K562 (cell line): ENCODE data around the gene POP5. TPM values are rescaled to one million over a fixed set of nuclear protein-coding genes. Genes with fewer than 3 reads are reported as not detected.

Experiments used
- ADNP ChIP-seq: fragments of 200-800 bp; sonication (Bioruptor generic); IDR thresholded peaks from 2 replicates; pipeline ENCODE4 v1.6.1; 2016; ENCODE audit warnings: missing genetic modification characterization, missing compliant biosample characterization
- ATF3 ChIP-seq, 2 experiments: fragments of 450-650 bp in 1 of 2; sonication (generic) in 1 of 2; formaldehyde crosslinking in 1 of 2; IDR thresholded peaks in 1 of 2; conservative IDR thresholded peaks in 1 of 2; 2 replicates each; pipeline versions ENCODE4 v1.6.1 to v1.8.1; 2016 to 2023; ENCODE audit warnings: mild to moderate bottlenecking in 2 of 2, moderate library complexity in 2 of 2, inconsistent platforms in 1 of 2, missing genetic modification reagents in 1 of 2
- BRCA1 ChIP-seq, 2 experiments: fragments of 450-650 bp in 1 of 2; sonication (generic) in 1 of 2; formaldehyde crosslinking in 1 of 2; IDR thresholded peaks; 2 replicates each; pipeline versions ENCODE4 v1.5.0 to v1.6.1; 2017 to 2020; ENCODE audit warnings: mild to moderate bottlenecking in 1 of 2, missing genetic modification reagents in 1 of 2
- CCNT2 ChIP-seq: IDR thresholded peaks from 2 replicates; pipeline ENCODE4 v1.6.1; 2011; ENCODE audit warnings: borderline replicate concordance, low read depth, mild to moderate bottlenecking, moderate library complexity, mixed read lengths, low read length; ENCODE audit not compliant: insufficient read length; ENCODE audit errors: extremely low read depth
- DACH1 ChIP-seq: fragments of 450-650 bp; IDR thresholded peaks from 2 replicates; pipeline ENCODE4 v1.6.1; 2018; ENCODE audit not compliant: partially characterized antibody
- E2F5 ChIP-seq: sonication (generic); formaldehyde crosslinking; IDR thresholded peaks from 2 replicates; pipeline ENCODE4 v1.8.0; 2022; ENCODE audit warnings: mild to moderate bottlenecking, missing genetic modification reagents
- FOXP1 ChIP-seq: sonication (generic); formaldehyde crosslinking; IDR thresholded peaks from 2 replicates; pipeline ENCODE4 v1.8.0; 2022; ENCODE audit warnings: mild to moderate bottlenecking, missing genetic modification reagents
- HNRNPH1 ChIP-seq: fragments of 200-400 bp; formaldehyde crosslinking; optimal IDR thresholded peaks from 2 replicates; pipeline ENCODE3; 2017; ENCODE audit warnings: low read depth, mild to moderate bottlenecking, low read length, moderate library complexity
- ILK ChIP-seq: fragments of 450-650 bp; IDR thresholded peaks from 2 replicates; pipeline ENCODE4 v1.6.1; 2016; ENCODE audit warnings: missing genetic modification characterization, low read depth, mild to moderate bottlenecking, missing compliant biosample characterization, moderate library complexity, borderline replicate concordance
- NFE2L1 ChIP-seq: fragments of 450-650 bp; IDR thresholded peaks from 2 replicates; pipeline ENCODE4 v1.6.1; 2016; ENCODE audit warnings: missing genetic modification characterization, low read depth, mild to moderate bottlenecking, missing compliant biosample characterization, moderate library complexity, borderline replicate concordance
- NRF1 ChIP-seq, 2 experiments: fragments of 450-650 bp; IDR thresholded peaks in 1 of 2; conservative IDR thresholded peaks in 1 of 2; 2 replicates each; pipeline ENCODE4 v1.6.1; 2014; ENCODE audit warnings: mild to moderate bottlenecking in 2 of 2
- PKNOX1 ChIP-seq: fragments of 450-650 bp; IDR thresholded peaks from 2 replicates; pipeline ENCODE4 v1.6.1; 2016
- PRPF4 ChIP-seq: fragments of 200-400 bp; formaldehyde crosslinking; IDR thresholded peaks from one replicate; pipeline ENCODE4 v1.6.1; 2017; ENCODE audit warnings: low read length, low read depth, mild to moderate bottlenecking; ENCODE audit not compliant: insufficient read depth, poor library complexity, severe bottlenecking
- RNF2 ChIP-seq: sonication (generic); IDR thresholded peaks from 2 replicates; pipeline ENCODE4 v1.6.1; 2016
- ZBTB34 ChIP-seq: fragments of 250-450 bp; sonication (Bioruptor Pico); IDR thresholded peaks from 2 replicates; pipeline ENCODE4 v1.8.0; 2021; ENCODE audit warnings: mild to moderate bottlenecking, moderate library complexity
- ZKSCAN8 ChIP-seq: fragments of 200-800 bp; sonication (Bioruptor generic); IDR thresholded peaks from 2 replicates; pipeline ENCODE4 v1.6.1; 2016; ENCODE audit warnings: missing genetic modification characterization, missing compliant biosample characterization
- ZNF431 ChIP-seq: sonication (generic); formaldehyde crosslinking; IDR thresholded peaks from 2 replicates; pipeline ENCODE4 v1.8.0; 2022; ENCODE audit warnings: mild to moderate bottlenecking, missing genetic modification reagents
- ZNF551 ChIP-seq: fragments of 250-450 bp; sonication (Bioruptor Pico); IDR thresholded peaks from 2 replicates; pipeline ENCODE4 v1.5.0; 2021; ENCODE audit warnings: mild to moderate bottlenecking, moderate library complexity
- ZNF740 ChIP-seq, 3 experiments: fragments of 200-800 bp in 1 of 3; sonication (Bioruptor generic) in 1 of 3; sonication (generic) in 1 of 3; formaldehyde crosslinking in 1 of 3; IDR thresholded peaks; 2 replicates each; pipeline versions ENCODE4 v1.6.1 to v1.8.0; 2016 to 2022; ENCODE audit warnings: mild to moderate bottlenecking in 2 of 3, missing compliant biosample characterization in 2 of 3, missing genetic modification characterization in 2 of 3, missing genetic modification reagents in 1 of 3
- ZNF780A ChIP-seq: fragments of 250-450 bp; sonication (Bioruptor Pico); IDR thresholded peaks from 2 replicates; pipeline ENCODE4 v1.5.0; 2021; ENCODE audit warnings: mild to moderate bottlenecking
- polyA plus RNA-seq, 8 experiments: library from polyadenylated mRNA; depleted of rRNA in 4 of 8; stranded (reverse) in 5 of 8; unstranded in 3 of 8; fragments of >200 nt; fragmentation: Nextera tagmentation in 2 of 8; fragmentation: Illumina TruSeq in 1 of 8; extraction: Ambion mirVana in 2 of 8; extraction: Trizol in 1 of 8; gene quantifications; 2 replicates each; pipeline versions ENCODE4 v1.2.1 to v1.2.3, GENCODE V29; 2011 to 2014; ENCODE audit warnings: inconsistent platforms in 1 of 8, missing spikeins in 1 of 8
- total RNA-seq, 7 experiments: library from RNA; depleted of rRNA in 6 of 7; stranded (reverse); fragments of >200 nt in 6 of 7; fragmentation: Illumina TruSeq in 2 of 7; extraction: Trizol in 2 of 7; gene quantifications; 2 replicates each; pipeline versions ENCODE4 v1.2.1 to v1.2.3, GENCODE V29; 2011 to 2021; ENCODE audit warnings: low replicate concordance in 1 of 7

The POP5 gene
- total and polyA plus RNA-seq, 9 of the 15 experiments (the other 6 are each of a cell fraction or from before 2014, with no cell fraction given), result 57.5 to 253 (median 73.8) TPM

- TF ChIP-seq NFE2L1 (tag) (no peak), CCNT2 (peak; percentile 32), ZNF780A (CRISPR knock-in tag) (no peak), DACH1 (peak; percentile 62), HNRNPH1 (no peak), ILK (tag) (no peak), BRCA1 (IDR thresholded peaks at IDR 0.05) (no peak), BRCA1 (CRISPR knock-in tag; IDR thresholded peaks at IDR 0.05) (no peak), ATF3 (IDR thresholded peaks at IDR 0.05) (peak; percentile 98), ATF3 (CRISPR knock-in tag; conservative IDR thresholded peaks at IDR 0.05) (peak; percentile 97), NRF1 (conservative IDR thresholded peaks at IDR 0.05 in 1 of 2, IDR thresholded peaks at IDR 0.05 in 1 of 2) (peak; percentile 19 to 29; a peak in 1 of 4 replicates), FOXP1 (peak; percentile 92), E2F5 (CRISPR knock-in tag) (no peak), ZNF431 (CRISPR knock-in tag) (no peak; the same call in 1 of the 2 replicates), RNF2 (no peak; the same call in 1 of the 2 replicates), PRPF4 (no peak), ZBTB34 (CRISPR knock-in tag) (no peak), ADNP (tag) (no peak), PKNOX1 (peak; percentile 74), ZKSCAN8 (no peak), ZNF740 (CRISPR knock-in tag; IDR thresholded peaks at IDR 0.05) (peak; percentile 58; the same call in 1 of the 2 replicates), ZNF740 (tag; IDR thresholded peaks at IDR 0.05) (no peak), ZNF551 (no peak)
Measured at GRCh38 chr12:120528861-120529525, 52.2 kb downstream of the POP5 start, which contains the start of gene COQ5 (continued).
